Naive thymus-derived CD4-positive, alpha-beta T cell (primary cell): ENCODE results near the gene CLEC17A. TPM values are rescaled to one million over a fixed set of nuclear protein-coding genes. Genes with fewer than 3 reads are reported as not detected.
A peak's percentile ranks its signal among the peaks of the same experiment; 100 is the strongest.

Source experiments
- ATAC-seq: fragments of 150-1000 bp; cut with Tn5 transposase; 2 replicates; pipeline ENCODE4 v1.10.0; 2021; ENCODE audit warnings: mild to moderate bottlenecking, moderate library complexity
- CTCF ChIA-PET: fragments of 350-600 bp; sonication (Branson Sonifier 250); formaldehyde crosslinking; loops from one replicate; lab custom pipeline; 2021; ENCODE audit warnings: antibody characterized with exemption; lab: Charles Lee
- POLR2A ChIA-PET: fragments of 350-600 bp; sonication (Branson Sonifier 250); formaldehyde crosslinking; loops from one replicate; lab custom pipeline; 2021; ENCODE audit warnings: antibody characterized with exemption, inconsistent platforms; lab: Charles Lee
- DNase-seq, 9 donors: peaks; one replicate each; pipeline versions ENCODE4 v3.0.0 to v3.0.0-alpha.2; 2020 to 2022; ENCODE audit warnings: mixed read lengths in 1 of 9
- H3K27ac ChIP-seq: one replicate; pipeline ENCODE4 v1.7.0; 2013; ENCODE audit warnings: mild to moderate bottlenecking, low read depth, low read length, moderate library complexity
- H3K27me3 ChIP-seq, 2 donors: one replicate each; pipeline ENCODE4 v1.7.0; 2013; ENCODE audit warnings: low read length in 2 of 2, mild to moderate bottlenecking in 2 of 2, moderate library complexity in 2 of 2; ENCODE audit not compliant: control insufficient read depth in 2 of 2, insufficient read depth in 2 of 2
- H3K36me3 ChIP-seq, 3 experiments: 1 replicate in 2 of 3; 2 replicates in 1 of 3; pipeline ENCODE4 v1.7.0; 2013; ENCODE audit warnings: low read length in 3 of 3, mild to moderate bottlenecking in 3 of 3, moderate library complexity in 1 of 3; ENCODE audit not compliant: insufficient read depth in 3 of 3, control insufficient read depth in 2 of 3
- H3K4me1 ChIP-seq, 2 donors: one replicate each; pipeline ENCODE4 v1.7.0; 2013; ENCODE audit warnings: low read length in 2 of 2, mild to moderate bottlenecking in 2 of 2, moderate library complexity in 1 of 2; ENCODE audit not compliant: control insufficient read depth in 2 of 2, insufficient read depth in 2 of 2
- H3K4me3 ChIP-seq: 2 replicates; pipeline ENCODE4 v1.7.0; 2013; ENCODE audit warnings: mild to moderate bottlenecking, low read length
- H3K9me3 ChIP-seq, 3 experiments: 1 replicate in 2 of 3; 2 replicates in 1 of 3; pipeline ENCODE4 v1.7.0; 2013; ENCODE audit warnings: low read length in 3 of 3; ENCODE audit not compliant: control insufficient read depth in 2 of 3
- H3K27ac Mint-ChIP-seq, 9 donors: one replicate each; pipeline ENCODE4 v1.8.0; 2020 to 2022; ENCODE audit warnings: mixed read lengths in 9 of 9, mild to moderate bottlenecking in 8 of 9, moderate library complexity in 5 of 9, inconsistent platforms in 2 of 9
- H3K27me3 Mint-ChIP-seq, 5 donors: one replicate each; pipeline ENCODE4 v1.8.0; 2021 to 2022; ENCODE audit warnings: mixed read lengths in 5 of 5, mild to moderate bottlenecking in 1 of 5
- H3K36me3 Mint-ChIP-seq, 5 donors: one replicate each; pipeline ENCODE4 v1.8.0; 2020 to 2022; ENCODE audit warnings: mixed read lengths in 5 of 5, mild to moderate bottlenecking in 3 of 5, inconsistent platforms in 1 of 5
- H3K4me1 Mint-ChIP-seq, 7 donors: one replicate each; pipeline ENCODE4 v1.8.0; 2020 to 2022; ENCODE audit warnings: mixed read lengths in 7 of 7, mild to moderate bottlenecking in 3 of 7, inconsistent platforms in 1 of 7
- H3K4me3 Mint-ChIP-seq, 10 donors: one replicate each; pipeline ENCODE4 v1.8.0; 2020 to 2022; ENCODE audit warnings: mild to moderate bottlenecking in 10 of 10, mixed read lengths in 10 of 10, moderate library complexity in 6 of 10, inconsistent platforms in 2 of 10
- H3K9me3 Mint-ChIP-seq, 11 donors: one replicate each; pipeline ENCODE4 v1.8.0; 2020 to 2022; ENCODE audit warnings: mixed read lengths in 11 of 11, mild to moderate bottlenecking in 4 of 11, inconsistent platforms in 1 of 11, moderate library complexity in 1 of 11
- intact Hi-C, 2 donors: fragments of 100-400 bp; cut with micrococcal nuclease; formaldehyde crosslinking; loops; one replicate each; pipeline ENCODE4 v1.15.1; 2023
- polyA plus RNA-seq, 2 donors: library from polyadenylated mRNA; unstranded; fragments of 300-500 nt; fragmentation: Illumina TruSeq; gene quantifications; one replicate each; pipeline ENCODE4 v1.2.3, GENCODE V29; 2021
- total RNA-seq, 6 experiments: library from RNA in 5 of 6; stranded (reverse) in 5 of 6; gene quantifications; 1 replicate in 5 of 6; 2 replicates in 1 of 6; pipeline ENCODE4 v1.2.3 and lab custom pipeline; 2021 to 2026

CLEC17A gene
- total and polyA plus RNA-seq, 7 experiments from 2014 or later = 0.13 to 0.83 (median 0.13) TPM; not detected in 4

DNA sequence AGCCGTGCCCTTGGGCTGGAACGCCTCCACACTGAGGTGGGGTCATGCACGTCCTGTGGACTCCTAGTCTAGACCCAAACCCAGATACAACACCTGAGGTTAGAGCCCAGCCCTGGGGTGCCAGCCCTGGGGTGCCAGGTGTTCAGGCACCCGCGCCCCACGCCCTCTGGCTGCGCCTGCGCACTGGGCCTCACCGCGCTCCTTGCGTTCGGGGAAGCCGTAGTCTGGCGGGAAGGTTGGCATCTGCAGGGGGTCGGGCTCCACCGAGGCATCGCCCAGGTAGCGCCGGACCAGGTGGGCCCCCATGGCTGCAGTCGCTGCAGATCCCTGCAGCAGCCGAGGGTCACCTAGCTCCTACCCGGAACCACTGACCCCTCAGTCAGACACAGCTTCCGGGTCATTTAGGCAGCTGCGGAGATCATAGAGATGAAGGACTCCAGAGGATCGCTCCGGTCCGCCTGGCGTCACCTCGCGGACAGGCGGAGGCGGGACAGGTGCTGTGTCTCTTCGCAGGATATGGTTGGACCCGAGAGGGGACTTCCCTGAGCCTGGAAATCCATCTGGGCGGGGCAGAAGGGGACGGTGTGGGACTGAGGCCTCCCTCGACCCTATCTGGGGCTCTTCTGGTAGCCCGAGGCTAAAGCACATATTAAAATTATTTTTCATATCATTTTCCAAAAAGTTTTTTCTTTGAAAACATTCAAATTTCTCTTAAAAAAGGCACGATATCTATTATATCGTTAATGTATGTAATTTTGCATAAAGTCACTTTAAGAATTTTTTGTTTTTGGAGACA lies 11.0 kb upstream of the CLEC17A start, which contains the start of gene NDUFB7:
TSS of gene NDUFB7 (minus strand) at position 372 of the 796 bp plus-strand sequence. CDS start at position 306, 66 bp downstream.
- peak within 1 kb of the TSS; percentile 92 to 97 (median 96) for H3K4me3 Mint-ChIP-seq
- H3K4me1 Mint-ChIP-seq = peaks cover 26 to 54% (median 37%) of the 10 kb centered on the region in 7 donors
- H3K36me3 ChIP-seq = peaks cover 0 to 18% (median 0%) of the 10 kb centered on the region in 3 experiments
- intact Hi-C loops = loop anchor here (1.0 to 5.0 kb wide), 11 partner anchors 15 to 553 kb away; partner anchors contain the start of genes ADGRL1 (in 1 of the 2), ASF1B (in 1 of the 2), DDX39A (in 1 of the 2) and DNAJB1 (in 1 of the 2)
- no peaks in the 10 kb centered on the region for H3K9me3 ChIP-seq
- H3K27me3 Mint-ChIP-seq = no peaks in the 10 kb centered on the region
- peak within 1 kb of the TSS; percentile 74 for H3K27ac ChIP-seq
- peak within 1 kb of the TSS; percentile 99 for H3K4me3 ChIP-seq
- ATAC-seq (peak; percentile 98), DNase-seq (peak; percentile 76 to 91 (median 87))
- H3K27me3 ChIP-seq = no peaks in the 10 kb centered on the region
- no peaks in the 10 kb centered on the region for H3K9me3 Mint-ChIP-seq
- peaks cover 0 to 7% (median 0%) of the 10 kb centered on the region in 5 donors for H3K36me3 Mint-ChIP-seq
- H3K4me1 ChIP-seq = peaks cover 14% of the 10 kb centered on the region in 2 donors
- CTCF ChIA-PET = interaction anchor here (0.6 to 5.2 kb wide), 8 partner anchors 9 to 709 kb away, joined by 3 to 60 read pairs (median 4); partner anchors contain the start of genes DNAJB1 and ZNF333
- POLR2A ChIA-PET = interaction anchor here (0.6 to 2.2 kb wide), 10 partner anchors 15 to 1647 kb away, joined by 3 to 17 read pairs (median 4); partner anchors contain the start of genes DNAJB1 and ZNF333
- peak within 1 kb of the TSS; percentile 83 to 96 (median 89) for H3K27ac Mint-ChIP-seq

- CTCF ChIA-PET = interaction anchor here (5.2 kb wide), 1 partner anchor 112 kb away, joined by 60 read pairs; the partner anchor contains the start of gene ZNF333
- H3K4me3 Mint-ChIP-seq = no peak overlapping the region
- POLR2A ChIA-PET = interaction anchor here (0.5 kb wide), 1 partner anchor 24 kb away, joined by 3 read pairs; no protein-coding TSS in a partner anchor
- no peak for ATAC-seq
- Histone ChIP-seq H3K4me1 (peaks cover 13 to 14% of the 10 kb centered on the region in 2 donors), H3K9me3 (no peaks in the 10 kb centered on the region), H3K27me3 (no peaks in the 10 kb centered on the region), H3K27ac (no peak overlapping the region), H3K36me3 (peaks cover 0 to 5% (median 0%) of the 10 kb centered on the region in 3 experiments), H3K4me3 (no peak overlapping the region)
- intact Hi-C loops = no loop called here
- H3K27ac Mint-ChIP-seq = no peak overlapping the region
- no peaks in the 10 kb centered on the region for H3K9me3 Mint-ChIP-seq
- no peak for DNase-seq
- peaks cover 11 to 23% (median 18%) of the 10 kb centered on the region in 7 donors for H3K4me1 Mint-ChIP-seq
- H3K27me3 Mint-ChIP-seq = no peaks in the 10 kb centered on the region
- peaks cover 0 to 1% (median 0%) of the 10 kb centered on the region in 5 donors for H3K36me3 Mint-ChIP-seq
Observed at GRCh38 chr19:14575428-14575980, 7.4 kb upstream of the CLEC17A start.

- H3K27ac ChIP-seq = no peak overlapping the region
- DNase-seq (no peak), ATAC-seq (no peak)
- no peak overlapping the region for H3K4me3 ChIP-seq
- intact Hi-C loops = no loop called here
- ChIA-PET CTCF (interaction anchor here (0.6 kb wide), 2 partner anchors 434 to 708 kb away, joined by 3 read pairs; no protein-coding TSS in a partner anchor), POLR2A (interaction anchor here (1.4 kb wide), 1 partner anchor 113 kb away, joined by 3 read pairs; the partner anchor contains the start of gene ZNF333)
- no peaks in the 10 kb centered on the region for H3K9me3 ChIP-seq
- H3K36me3 ChIP-seq = peaks cover 0 to 5% (median 0%) of the 10 kb centered on the region in 3 experiments
- H3K36me3 Mint-ChIP-seq = peaks cover 0 to 1% (median 0%) of the 10 kb centered on the region in 5 donors
- peaks cover 4 to 6% of the 10 kb centered on the region in 2 donors for H3K4me1 ChIP-seq
- peak overlapping the region in 1 of 9 donors; percentile 32 for H3K27ac Mint-ChIP-seq
- no peaks in the 10 kb centered on the region for H3K27me3 Mint-ChIP-seq
- no peaks in the 10 kb centered on the region for H3K9me3 Mint-ChIP-seq
- no peaks in the 10 kb centered on the region for H3K27me3 ChIP-seq
- H3K4me3 Mint-ChIP-seq = no peak overlapping the region
- peaks cover 5 to 16% (median 14%) of the 10 kb centered on the region in 7 donors for H3K4me1 Mint-ChIP-seq
Observed at GRCh38 chr19:14576363-14576762, 6.5 kb upstream of the CLEC17A start.

DNA sequence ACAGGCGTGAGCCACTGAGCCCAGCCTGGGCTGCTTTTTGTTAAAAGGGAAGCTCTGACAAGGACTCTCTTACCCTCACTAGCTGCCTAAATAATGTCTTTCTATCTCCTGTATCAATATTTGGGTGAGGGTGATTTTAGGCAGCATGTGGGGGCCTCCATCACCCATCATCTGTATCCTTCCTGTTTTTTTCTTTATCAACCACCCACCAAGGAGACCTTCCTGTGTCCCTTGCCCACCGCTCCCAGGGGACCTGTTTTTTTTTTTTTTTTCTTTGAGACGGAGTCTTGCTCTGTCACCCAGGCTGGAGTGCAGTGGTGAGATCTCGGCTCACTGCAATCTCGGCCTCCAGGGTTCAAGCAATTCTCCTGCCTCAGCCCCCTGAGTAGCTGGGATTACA lies 5.6 kb upstream of the CLEC17A start:
- Histone ChIP-seq H3K4me1 (peaks cover under 1 to 2% of the 10 kb centered on the region in 2 donors), H3K27ac (no peak overlapping the region), H3K9me3 (no peaks in the 10 kb centered on the region), H3K27me3 (no peaks in the 10 kb centered on the region), H3K36me3 (no peaks in the 10 kb centered on the region), H3K4me3 (no peak overlapping the region)
- no peak overlapping the region for H3K27ac Mint-ChIP-seq
- intact Hi-C loops = no loop called here
- H3K27me3 Mint-ChIP-seq = no peaks in the 10 kb centered on the region
- H3K4me3 Mint-ChIP-seq = no peak overlapping the region
- CTCF ChIA-PET = no interaction called here
- POLR2A ChIA-PET = interaction anchor here (1.4 kb wide), 1 partner anchor 112 kb away, joined by 3 read pairs; the partner anchor contains the start of gene ZNF333
- H3K4me1 Mint-ChIP-seq = peaks cover 3 to 9% (median 6%) of the 10 kb centered on the region in 7 donors
- H3K36me3 Mint-ChIP-seq = no peaks in the 10 kb centered on the region
- ATAC-seq = no peak
- H3K9me3 Mint-ChIP-seq = no peaks in the 10 kb centered on the region
- DNase-seq = no peak

- H3K9me3 ChIP-seq = no peaks in the 10 kb centered on the region
- no peak for DNase-seq
- no peak overlapping the region for H3K4me3 Mint-ChIP-seq
- no peaks in the 10 kb centered on the region for H3K36me3 ChIP-seq
- H3K27ac ChIP-seq = no peak overlapping the region
- no peak for ATAC-seq
- H3K36me3 Mint-ChIP-seq = no peaks in the 10 kb centered on the region
- intact Hi-C loops = no loop called here
- no peak overlapping the region for H3K4me3 ChIP-seq
- H3K27ac Mint-ChIP-seq = no peak overlapping the region
- no peaks in the 10 kb centered on the region for H3K4me1 ChIP-seq
- CTCF ChIA-PET = no interaction called here
- H3K4me1 Mint-ChIP-seq = peaks cover 3 to 9% (median 6%) of the 10 kb centered on the region in 7 donors
- peaks cover 0 to 2% (median 0%) of the 10 kb centered on the region in 11 donors for H3K9me3 Mint-ChIP-seq
- no peaks in the 10 kb centered on the region for H3K27me3 ChIP-seq
- POLR2A ChIA-PET = no interaction called here
- H3K27me3 Mint-ChIP-seq = no peaks in the 10 kb centered on the region
Observed at GRCh38 chr19:14577885-14578427, 4.9 kb upstream of the CLEC17A start.

DNA sequence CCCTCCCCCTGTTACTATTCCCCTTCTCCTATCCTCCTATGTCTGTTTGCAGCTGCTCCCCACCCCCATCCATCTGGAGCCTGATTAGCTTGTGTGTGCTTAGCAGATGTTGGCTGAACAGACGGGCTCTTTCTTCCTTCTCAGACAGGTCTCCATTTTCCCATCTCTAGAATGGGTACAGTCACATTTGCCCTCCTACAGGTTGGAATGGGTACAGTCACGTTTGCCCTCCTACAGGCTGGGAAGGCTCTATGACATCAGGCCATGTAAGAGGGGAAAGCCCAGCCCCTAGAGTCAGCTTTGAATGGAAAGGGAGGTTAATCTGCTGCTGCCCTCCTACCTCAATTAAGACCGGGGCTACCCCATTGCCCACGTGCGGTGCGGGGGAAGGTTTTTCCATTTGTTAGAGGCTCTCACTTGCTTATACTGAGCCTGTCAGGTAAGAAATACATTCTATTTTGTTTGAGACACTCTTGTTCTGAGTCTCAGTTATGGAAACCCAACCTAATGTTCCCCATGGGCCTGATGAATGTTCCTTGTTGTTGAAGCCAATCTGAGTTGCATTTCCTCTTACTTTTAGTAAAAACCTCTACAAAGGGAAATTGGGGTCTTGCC lies 2.2 kb upstream of the CLEC17A start:
- Histone ChIP-seq H3K4me1 (no peaks in the 10 kb centered on the region), H3K27me3 (no peaks in the 10 kb centered on the region), H3K36me3 (no peaks in the 10 kb centered on the region), H3K9me3 (no peaks in the 10 kb centered on the region), H3K27ac (no peak overlapping the region), H3K4me3 (no peak overlapping the region)
- CTCF ChIA-PET = no interaction called here
- Mint-ChIP-seq H3K27ac (no peak overlapping the region), H3K9me3 (peaks cover 0 to 2% (median 0%) of the 10 kb centered on the region in 11 donors), H3K4me3 (no peak overlapping the region), H3K36me3 (no peaks in the 10 kb centered on the region), H3K27me3 (no peaks in the 10 kb centered on the region), H3K4me1 (peaks cover 0 to 2% (median 0%) of the 10 kb centered on the region in 7 donors)
- DNase-seq (peak in 1 of 9 donors; percentile 49), ATAC-seq (no peak)
- intact Hi-C loops = no loop called here
- POLR2A ChIA-PET = interaction anchor here (0.6 kb wide), 1 partner anchor 548 kb away, joined by 4 read pairs; no protein-coding TSS in a partner anchor
